GM21717 (cell line): ENCODE data around the gene TNFRSF13B.
"Not testable (repeated sequence)": the region's sequence is repeated elsewhere in the genome, so short reads cannot be mapped to it uniquely, and the experiment has no call there.

ENCODE experiments used
- ATAC-seq: cut with Tn5 transposase; IDR thresholded peaks from one replicate; pipeline ENCODE4 v1.9.1; 2021; ENCODE audit warnings: mild to moderate bottlenecking, moderate library complexity; ENCODE audit not compliant: unreplicated experiment

Gene TNFRSF13B

DNA sequence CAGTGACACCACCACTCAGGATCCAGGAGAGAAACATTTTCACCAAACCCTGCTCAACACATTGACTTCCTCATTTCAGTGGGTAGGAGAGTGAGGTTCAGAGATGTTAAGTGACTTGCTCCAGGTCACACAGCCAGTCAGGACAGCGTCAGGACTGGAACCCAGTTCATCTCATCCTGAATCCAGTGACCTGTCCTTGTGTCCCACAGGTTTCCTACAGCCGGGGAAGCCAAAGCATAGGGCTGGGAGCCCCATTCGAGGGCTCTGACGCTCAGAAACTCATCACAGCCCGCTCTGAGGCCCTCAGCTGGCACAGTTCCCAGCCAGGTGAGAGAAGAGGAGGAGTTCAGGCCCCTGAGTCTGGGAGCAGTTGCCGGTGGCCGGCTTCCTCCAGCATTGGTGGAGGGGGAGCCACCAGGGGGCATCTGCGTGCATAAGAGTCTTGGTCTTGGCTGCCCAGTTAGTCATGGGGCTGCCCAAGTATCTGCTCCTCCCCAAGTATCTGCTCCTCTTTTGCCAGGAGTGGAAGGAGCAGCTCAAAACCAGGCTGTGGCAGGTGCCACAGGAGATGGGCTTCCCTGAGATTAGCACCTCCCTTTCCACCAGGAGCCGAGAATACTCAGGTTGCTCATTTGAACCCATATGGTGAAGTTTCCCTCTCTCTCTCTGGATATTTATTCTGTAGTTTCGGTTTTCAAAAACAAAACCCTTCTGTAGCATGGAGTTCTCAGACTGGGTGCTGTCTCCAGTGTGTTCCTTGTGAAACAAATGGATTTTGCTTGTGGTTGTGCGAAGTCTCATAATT, 56.0 kb downstream of the TNFRSF13B start:
- no peak for ATAC-seq

DNA sequence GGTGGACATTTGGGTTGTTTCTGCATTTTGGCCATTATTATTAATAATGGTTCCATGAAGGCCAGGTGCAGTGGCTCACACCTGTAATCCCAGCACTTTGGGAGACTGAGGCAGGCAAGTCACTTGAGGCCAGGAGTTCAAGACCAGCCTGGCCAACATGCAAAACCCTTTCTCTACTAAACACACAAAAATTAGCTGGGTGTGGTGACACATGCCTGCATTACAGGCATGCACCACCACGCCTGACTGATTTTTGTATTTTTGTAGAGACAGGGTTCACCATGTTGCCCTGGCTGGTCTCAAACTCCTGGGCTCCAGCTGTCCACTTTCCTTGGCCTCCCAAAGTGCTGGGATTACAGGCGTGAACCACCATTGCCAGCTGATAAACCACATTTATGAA, 58.5 kb downstream of the TNFRSF13B start:
- ATAC-seq, result no peak

DNA sequence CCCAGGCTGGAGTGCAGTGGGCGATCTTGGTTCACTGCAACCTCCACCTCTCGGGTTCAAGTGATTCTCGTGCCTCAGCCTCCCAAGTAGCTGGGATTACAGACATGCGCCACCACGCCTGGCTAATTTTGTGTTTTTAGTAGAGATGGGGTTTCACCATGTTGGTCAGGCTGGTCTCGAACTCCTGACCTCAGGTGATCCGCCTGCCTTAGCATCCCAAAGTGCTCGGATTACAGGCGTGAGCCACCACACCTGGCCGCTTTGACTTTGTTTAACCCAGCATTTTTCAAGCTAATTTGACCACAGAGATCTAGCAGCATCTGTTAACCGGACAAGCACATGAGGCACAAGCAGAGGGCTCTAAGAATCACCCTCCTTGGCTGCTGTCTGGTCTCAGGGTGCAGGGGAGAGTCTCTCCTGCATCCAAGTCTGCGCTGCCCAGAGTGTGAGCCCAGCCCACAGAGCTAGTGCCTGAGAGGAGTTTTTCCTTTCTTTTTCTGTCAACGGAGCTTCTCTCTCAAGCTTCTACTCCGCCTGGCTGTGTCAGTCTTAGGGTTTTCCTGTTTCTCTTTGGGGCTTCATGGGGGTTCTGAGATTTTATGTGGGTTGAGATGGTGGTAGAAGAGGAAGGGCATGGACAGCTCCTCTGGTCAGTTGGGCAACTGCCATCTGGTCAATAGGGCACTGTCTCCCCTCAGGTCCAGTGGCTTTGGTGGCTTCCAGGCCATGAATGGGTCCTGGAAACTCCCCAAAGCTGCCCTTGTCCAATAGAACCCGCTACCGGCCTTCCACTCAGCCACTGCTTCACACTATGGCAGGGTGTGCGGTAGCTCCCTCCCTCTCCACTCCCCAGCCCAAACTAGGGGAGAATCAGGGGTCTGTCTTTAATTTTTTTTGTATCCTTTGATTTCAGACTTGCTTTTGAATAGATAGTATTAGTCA, 59.6 kb downstream of the TNFRSF13B start:
- ATAC-seq, result no peak

DNA sequence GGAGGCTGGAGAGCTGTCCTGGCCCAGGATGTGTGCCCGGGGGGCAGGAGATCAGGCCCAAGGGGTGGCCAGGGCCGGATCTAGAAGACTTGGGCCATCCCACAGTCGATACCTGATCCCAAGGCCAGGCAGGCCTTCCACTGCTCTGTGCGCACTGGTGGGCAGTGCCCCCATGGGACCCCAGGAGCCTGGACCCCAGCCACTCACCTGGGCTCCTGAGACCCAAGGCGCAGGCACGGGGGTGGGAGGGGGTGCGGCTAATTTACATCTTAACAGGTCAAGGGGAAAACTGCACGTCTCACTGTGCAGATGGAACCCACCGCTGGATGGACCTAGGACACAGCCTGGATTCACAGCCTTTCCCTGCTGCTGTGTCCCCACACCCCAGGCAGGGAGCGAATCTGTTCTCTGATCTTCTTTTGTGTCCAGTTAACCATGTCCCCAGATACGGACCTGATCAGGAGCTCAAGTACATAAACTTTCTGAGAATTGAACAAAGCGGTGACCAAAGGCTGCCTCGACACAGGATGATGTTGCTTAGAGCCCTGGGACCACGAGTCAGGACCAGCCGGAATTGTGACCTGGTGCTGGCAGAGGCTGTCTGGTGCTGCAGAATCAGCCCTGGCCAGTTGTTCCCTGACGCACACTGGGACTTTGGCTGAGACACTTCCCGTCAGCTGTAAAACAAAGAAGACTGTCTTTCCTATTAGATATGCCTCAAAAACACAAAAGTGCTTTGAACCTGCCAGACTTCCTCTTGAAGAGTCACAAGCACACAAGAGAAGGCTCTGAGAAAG, 60.6 kb downstream of the TNFRSF13B start:
- ATAC-seq, result no peak

DNA sequence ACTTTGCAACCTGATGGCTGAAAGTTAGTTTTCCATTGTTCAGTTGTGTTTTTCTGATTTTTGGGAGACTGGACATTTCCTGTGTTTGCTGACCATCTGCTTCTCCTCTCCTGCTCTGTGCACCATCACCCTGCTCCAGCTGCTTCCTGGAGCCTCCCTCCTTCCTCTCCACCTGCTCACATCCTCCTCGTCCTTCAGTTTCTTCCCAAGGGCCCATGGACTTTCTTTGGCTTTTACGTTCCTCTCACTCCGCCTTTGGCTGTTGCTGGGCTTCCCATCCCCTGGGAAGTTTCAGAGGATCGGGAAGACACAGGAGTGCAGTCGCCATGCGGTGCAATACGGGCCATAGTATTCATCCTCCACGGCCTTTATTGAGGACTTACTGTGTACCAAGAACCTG, 61.6 kb downstream of the TNFRSF13B start:
- no peak for ATAC-seq

DNA sequence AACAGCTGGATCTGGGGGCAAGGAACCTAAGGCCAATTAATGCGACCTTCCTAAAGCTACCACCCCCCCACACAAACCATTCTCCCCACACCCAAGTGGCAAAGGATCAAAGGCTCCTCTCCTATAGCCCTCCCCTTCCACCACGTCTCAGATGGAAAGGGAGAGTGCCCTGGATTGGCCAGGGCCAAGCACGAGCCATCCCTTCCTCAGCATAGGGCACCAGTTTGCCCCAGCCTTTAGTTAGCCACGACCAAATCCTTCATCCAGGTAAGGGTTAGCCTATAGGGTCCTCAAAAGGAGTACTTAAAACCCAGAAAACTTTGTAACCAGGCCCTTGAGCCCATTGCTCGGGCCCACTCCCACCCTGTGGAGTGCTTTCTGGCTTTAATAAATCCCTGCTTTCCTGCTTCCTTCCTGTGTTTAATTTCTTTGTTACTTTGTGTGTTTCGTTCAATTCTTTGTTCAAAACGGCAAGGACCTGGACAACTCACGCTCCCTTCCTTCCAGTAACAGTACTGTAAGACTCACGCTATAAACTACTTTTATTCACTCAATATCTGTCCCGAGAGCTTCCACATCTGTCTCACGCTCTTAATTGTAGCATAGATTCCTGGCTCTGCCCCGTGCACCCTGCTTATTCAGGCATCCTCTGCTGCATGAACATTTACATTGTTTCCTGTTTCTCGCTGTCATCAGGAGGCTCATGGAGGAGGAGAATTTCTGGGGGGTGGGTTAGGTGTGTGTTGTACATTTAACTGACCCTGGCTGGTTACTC, 62.3 kb downstream of the TNFRSF13B start:
- no peak for ATAC-seq

DNA sequence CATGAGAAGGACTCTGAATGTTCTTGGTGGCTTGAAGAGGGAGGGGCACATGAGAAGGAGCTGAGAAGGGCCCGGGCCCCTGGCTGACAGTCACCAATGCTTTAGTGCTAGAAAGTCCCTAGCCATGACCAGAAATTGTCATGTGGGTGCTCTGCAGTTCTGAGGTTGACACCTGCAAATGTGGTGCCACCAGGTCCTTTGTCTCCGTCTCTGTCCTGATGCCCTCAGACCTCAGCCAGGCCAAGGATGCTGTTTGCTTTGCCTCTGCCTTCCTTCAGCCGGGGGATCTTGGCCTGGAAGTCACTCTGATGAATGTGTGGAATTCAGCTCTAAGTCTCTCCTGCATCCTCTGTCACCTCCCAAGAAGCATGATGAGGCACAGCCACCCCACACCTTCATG, 63.6 kb downstream of the TNFRSF13B start:
- no peak for ATAC-seq

DNA sequence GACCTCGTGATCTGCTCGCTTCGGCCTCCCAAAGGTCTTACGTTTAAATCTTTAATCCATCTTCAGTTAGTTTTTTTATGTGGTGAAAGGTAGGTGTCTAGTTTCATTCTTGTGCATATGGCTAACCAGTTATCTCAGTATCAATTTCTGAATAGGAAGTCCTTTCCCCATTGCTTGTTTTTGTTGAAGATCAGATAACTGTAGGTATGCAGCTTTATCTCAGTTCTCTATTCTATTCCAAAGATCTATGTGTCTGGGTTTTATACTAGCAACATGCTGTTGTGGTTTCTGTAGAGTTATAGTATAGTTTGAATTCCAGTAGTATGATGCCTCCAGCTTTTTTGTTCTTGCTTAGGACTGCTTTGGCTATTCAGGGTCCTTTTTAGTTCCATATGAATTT, 65.2 kb downstream of the TNFRSF13B start:
- no peak for ATAC-seq

DNA sequence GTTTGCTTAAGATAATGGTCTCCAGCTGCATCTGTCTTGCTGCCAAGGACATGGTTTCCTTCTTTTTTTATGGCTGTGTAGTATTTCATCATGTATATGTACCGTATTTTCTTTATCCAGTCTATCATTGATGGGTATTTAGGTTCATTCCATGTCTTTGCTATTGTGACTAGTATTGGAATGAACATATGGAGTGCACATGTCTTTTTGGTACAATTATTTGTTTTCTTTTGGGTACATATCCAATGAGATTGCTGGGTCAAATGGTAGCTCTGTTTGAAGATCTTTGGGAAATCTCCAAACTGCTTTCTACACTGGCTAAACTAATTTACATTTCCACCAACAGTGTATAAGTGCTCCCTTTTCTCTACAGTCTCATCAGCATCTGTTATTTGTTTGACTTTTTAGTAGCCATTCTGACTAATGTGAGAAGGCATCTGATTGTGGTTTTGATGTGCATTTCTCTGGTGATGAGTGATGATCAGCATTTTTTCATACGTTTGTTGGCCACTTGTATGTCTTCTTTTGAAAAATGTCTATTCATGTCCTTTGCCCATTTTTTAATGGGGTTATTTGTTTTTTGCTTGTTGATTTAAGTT, 66.2 kb downstream of the TNFRSF13B start:
- ATAC-seq, result no peak

DNA sequence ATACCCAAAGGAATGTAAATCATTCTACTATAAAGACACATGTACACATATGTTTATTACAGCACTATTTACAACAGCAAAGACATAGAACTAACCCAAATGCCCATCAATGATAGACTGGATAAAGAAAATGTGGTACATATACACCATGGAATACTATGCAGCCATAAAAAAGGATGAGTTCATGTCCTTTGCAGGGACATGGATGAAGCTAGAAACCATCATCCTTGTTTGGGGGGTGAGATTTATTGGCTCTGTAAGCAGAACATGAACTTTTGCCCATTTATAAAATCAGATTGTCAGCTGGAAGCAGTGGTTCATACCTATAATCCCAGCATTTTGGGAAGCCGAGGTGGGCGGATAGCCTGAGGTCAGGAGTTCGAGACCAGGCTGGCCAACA, 68.8 kb downstream of the TNFRSF13B start:
- not testable (repeated sequence) for ATAC-seq

DNA sequence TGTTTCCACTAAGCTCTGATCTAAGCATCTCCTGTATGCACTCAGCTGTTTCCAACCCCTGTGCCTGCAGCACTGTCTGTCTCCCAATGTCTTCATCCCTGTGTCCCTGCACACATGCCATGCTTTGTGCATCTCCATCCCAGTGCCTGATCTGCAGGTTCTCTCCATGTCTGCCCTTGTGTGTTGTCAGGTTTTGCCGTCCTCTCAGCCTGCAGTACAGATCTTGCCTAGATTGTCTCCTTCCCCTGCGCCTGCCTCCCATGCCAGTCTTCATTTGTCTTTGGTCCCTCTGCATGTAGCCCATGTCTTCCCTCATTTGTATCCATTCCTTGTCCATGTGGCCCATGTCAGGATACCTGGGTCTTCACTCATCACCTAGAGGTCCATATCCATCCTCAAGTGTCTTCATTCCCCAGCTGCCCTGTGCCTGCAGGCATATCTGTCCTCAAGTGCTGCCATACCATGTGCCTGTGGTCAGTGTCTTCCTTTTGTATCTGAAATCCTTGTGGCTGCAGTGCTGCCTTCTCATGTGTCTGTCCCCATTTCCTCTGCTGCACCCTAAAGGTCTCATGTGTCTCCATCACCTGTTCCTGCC, 71.5 kb downstream of the TNFRSF13B start:
- ATAC-seq, result no peak

DNA sequence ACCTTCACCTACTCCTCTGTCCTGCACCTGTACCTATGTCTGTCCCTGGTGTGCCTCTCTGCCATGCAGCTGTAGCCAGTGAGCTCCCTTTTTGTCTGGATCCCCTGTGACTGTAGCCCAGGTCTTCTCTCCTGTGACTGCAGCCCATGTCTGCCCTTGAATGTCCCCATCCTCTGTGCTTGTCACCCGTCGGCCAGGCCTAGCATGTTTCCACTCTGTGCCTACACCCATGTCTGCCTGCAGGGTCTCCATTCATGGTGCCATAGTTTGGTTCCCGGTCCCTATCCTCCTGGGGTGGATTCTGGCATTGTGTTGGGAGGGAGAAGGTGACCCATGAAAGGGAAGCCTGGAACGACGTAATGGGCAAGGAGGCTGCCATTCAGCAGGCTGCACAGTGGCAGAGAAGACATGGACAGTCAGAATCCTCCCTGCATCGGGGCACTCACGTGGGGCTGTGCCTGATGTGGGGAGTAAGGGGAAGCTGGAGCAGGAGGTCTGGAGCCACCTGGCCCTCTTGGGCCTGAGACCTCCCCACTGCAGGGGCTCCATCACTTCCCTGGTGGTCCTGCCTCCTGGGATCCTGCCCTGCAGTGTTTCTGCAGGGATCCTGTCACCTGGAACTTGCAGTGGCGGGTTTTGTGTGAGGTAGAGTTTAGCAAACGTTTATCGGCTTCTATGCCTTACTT, 74.6 kb downstream of the TNFRSF13B start:
- ATAC-seq, result not testable (repeated sequence)

DNA sequence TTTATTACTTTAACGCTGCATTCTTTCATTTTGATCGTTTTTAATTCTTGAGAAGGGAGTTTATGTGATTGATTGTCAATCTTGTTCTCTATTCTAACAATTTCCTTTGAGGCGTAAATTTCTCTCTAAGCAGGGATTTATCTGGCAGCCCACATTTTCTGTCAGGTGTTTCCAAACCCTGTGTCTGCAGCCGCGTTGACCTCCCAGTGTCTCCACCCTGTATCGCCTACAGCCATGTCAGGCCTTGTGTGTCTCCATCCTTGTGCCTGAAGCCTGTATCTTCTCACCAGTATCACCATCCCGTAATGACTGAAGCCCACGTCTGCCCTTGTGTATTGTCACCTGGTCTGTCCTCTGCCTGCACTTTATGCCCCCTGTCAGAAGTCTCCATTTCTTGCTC, 75.7 kb downstream of the TNFRSF13B start:
- ATAC-seq, result not testable (repeated sequence)

DNA sequence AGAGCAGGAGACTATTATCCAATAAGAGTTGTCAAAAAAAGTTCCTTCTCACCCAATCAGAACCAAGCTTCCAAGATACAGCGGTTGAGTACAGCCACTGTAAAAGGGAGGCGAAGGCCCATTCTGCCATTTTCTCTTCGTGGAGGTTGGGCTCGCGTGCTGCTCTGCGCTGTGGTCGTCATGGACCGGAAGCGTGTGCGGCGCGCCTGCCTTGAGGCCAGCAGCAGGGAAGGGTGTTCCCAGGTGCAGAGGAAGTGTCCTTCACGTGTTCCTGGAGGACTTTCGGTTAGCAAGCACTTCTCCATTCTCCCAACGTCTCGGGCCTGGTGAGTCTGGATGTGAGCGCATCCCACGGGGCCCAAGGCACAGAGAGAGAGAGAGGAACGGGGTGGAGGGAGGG, 78.4 kb downstream of the TNFRSF13B start:
- ATAC-seq, result not testable (repeated sequence)

DNA sequence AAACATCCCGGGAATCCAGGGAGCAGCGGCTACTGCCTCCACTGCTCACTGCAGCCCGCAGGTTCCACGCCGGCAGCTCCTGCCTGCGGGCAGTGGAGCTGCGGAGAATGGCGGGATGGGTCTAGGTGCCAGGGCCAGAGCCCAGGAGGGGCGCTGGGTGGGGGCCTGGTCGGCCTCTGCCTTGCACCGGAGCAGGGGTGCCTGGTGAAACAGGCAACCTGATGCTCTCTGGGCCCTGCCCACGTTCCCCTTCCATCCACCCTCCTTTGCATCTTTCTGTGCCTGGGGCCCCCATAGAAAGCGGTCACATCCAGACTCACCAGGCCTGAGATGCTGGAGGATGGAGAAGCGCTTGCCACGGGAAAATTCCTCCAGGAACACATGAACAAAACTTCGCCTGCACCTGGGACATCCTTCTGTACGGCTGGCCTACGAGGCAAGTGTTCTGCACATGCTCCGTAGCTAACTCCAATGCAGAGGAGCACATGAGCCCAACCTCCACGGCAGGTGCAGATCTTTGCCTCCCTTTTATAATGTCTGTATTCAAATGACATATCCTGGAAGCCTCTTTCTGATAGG, 79.0 kb downstream of the TNFRSF13B start:
- not testable (repeated sequence) for ATAC-seq

DNA sequence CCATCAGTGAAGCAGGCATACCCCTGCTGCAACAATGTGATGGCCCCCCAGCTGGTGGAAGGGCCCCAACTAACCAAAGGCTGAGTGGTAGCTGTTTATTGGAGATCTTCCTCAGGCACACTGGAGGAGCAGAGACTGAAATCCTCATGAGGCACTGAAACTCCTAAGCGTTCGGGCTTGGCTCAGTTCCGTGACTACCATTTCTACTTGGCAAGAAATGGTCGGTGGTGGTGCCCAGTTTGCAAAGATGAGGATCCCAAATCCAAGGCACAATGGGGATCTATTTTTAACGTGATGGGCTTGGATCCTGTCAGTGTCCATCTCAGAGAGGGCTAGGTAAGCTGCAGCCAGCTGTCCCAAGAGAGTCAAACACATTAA, 82.8 kb downstream of the TNFRSF13B start:
- no peak for ATAC-seq
